ENCODE results near the gene TFAP2C.

TFAP2C gene

DNA sequence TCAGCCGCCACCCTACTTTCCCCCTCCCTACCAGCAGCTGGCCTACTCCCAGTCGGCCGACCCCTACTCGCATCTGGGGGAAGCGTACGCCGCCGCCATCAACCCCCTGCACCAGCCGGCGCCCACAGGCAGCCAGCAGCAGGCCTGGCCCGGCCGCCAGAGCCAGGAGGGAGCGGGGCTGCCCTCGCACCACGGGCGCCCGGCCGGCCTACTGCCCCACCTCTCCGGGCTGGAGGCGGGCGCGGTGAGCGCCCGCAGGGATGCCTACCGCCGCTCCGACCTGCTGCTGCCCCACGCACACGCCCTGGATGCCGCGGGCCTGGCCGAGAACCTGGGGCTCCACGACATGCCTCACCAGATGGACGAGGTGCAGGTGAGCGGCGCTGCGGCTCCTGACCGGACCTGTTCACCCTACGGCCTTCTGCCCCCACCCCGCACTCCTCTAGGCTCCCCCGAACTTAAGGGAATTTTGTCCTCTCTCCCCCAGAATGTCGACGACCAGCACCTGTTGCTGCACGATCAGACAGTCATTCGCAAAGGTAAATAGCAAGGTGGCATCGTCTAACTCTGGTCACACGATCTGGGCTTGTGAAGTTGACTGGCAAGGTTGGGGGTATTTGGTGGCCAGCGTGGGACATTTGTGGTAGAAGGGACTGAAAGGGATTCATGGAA is 2.3 kb downstream of the TFAP2C start:
- H3K36me3 ChIP-seq (ENCODE audit: insufficient read depth) = no peaks in the 10 kb centered on the region
- no peaks in the 10 kb centered on the region for H3K27me3 ChIP-seq (ENCODE audit: insufficient read depth, low read depth)
- no peak overlapping the region for H3K27ac ChIP-seq
- no peak overlapping the region for H3K9ac ChIP-seq
- H3K4me1 ChIP-seq (ENCODE audit: low read depth, poor library complexity, severe bottlenecking) = peaks cover 4% of the 10 kb centered on the region
- H2AFZ ChIP-seq (ENCODE audit: low read depth) = no peak overlapping the region
- TF ChIP-seq, protein P1, sequence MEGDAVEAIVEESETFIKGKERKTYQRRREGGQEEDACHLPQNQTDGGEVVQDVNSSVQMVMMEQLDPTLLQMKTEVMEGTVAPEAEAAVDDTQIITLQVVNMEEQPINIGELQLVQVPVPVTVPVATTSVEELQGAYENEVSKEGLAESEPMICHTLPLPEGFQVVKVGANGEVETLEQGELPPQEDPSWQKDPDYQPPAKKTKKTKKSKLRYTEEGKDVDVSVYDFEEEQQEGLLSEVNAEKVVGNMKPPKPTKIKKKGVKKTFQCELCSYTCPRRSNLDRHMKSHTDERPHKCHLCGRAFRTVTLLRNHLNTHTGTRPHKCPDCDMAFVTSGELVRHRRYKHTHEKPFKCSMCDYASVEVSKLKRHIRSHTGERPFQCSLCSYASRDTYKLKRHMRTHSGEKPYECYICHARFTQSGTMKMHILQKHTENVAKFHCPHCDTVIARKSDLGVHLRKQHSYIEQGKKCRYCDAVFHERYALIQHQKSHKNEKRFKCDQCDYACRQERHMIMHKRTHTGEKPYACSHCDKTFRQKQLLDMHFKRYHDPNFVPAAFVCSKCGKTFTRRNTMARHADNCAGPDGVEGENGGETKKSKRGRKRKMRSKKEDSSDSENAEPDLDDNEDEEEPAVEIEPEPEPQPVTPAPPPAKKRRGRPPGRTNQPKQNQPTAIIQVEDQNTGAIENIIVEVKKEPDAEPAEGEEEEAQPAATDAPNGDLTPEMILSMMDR (conservative IDR thresholded peaks at IDR 0.05; ENCODE audit: low read depth, low read length) = no peak
- no peak overlapping the region for H3K4me3 ChIP-seq (IDR thresholded peaks at IDR 0.05; ENCODE audit: insufficient read depth, low read depth, low read length)
- H4K20me1 ChIP-seq (ENCODE audit: insufficient read depth) = no peaks in the 10 kb centered on the region
- H3K79me2 ChIP-seq (ENCODE audit: insufficient read depth, low read depth) = no peaks in the 10 kb centered on the region
- H3K4me2 ChIP-seq = no peak overlapping the region

DNA sequence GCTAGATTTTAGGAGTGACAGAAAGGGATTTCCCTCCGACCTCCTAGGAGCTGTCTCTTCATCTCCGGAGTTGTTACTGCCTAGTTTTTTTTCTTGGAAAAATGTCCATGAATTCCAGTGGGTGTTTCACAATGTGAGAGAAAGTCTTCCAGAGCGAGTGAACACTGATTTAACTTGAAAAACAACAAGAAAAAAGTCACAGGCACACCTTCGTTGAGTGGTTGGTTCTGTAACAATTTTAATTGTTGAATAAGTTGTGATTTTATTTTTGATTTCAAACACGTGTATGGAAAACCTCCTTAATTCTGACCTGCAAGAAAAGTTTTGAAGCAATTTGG is 2.9 kb downstream of the TFAP2C start:
- Histone ChIP-seq H3K36me3 (ENCODE audit: insufficient read depth) (no peaks in the 10 kb centered on the region), H4K20me1 (ENCODE audit: insufficient read depth) (no peaks in the 10 kb centered on the region), H3K9ac (no peak overlapping the region), H3K4me3 (IDR thresholded peaks at IDR 0.05; ENCODE audit: insufficient read depth, low read depth, low read length) (no peak overlapping the region), H3K4me1 (ENCODE audit: low read depth, poor library complexity, severe bottlenecking) (peaks cover 4% of the 10 kb centered on the region), H3K79me2 (ENCODE audit: insufficient read depth, low read depth) (no peaks in the 10 kb centered on the region), H3K27ac (no peak overlapping the region), H2AFZ (ENCODE audit: low read depth) (no peak overlapping the region), H3K4me2 (no peak overlapping the region), H3K27me3 (ENCODE audit: insufficient read depth, low read depth) (no peaks in the 10 kb centered on the region)
- TF ChIP-seq, protein P1 (conservative IDR thresholded peaks at IDR 0.05; ENCODE audit: low read depth, low read length) = no peak

DNA sequence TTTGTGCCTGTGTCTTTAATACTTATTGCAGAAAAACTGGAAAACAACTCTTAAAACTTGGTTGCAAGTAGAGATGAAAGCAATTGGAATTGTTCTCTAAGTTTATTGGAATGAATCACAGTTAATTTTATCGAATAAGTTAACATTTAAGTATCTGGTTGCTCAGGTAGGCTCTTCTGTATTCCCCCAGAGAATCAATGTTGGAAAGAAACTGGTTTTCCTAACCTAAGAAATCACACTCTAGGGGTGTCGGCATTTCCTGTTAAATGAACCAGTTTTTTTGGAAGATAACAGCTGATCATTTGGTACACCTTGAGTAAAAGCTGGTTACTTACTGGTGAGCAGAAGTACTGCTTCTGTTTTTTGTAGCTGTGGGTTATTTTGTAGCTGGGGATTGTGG is 5.2 kb downstream of the TFAP2C start:
- no peaks in the 10 kb centered on the region for H3K4me1 ChIP-seq (ENCODE audit: low read depth, poor library complexity, severe bottlenecking)
- H3K9ac ChIP-seq = no peak overlapping the region
- H3K4me2 ChIP-seq = no peak overlapping the region
- TF ChIP-seq, protein P1 (conservative IDR thresholded peaks at IDR 0.05; ENCODE audit: low read depth, low read length) = no peak
- H3K36me3 ChIP-seq (ENCODE audit: insufficient read depth) = no peaks in the 10 kb centered on the region
- H2AFZ ChIP-seq (ENCODE audit: low read depth) = no peak overlapping the region
- no peak overlapping the region for H3K27ac ChIP-seq
- H3K27me3 ChIP-seq (ENCODE audit: insufficient read depth, low read depth) = no peaks in the 10 kb centered on the region
- no peaks in the 10 kb centered on the region for H4K20me1 ChIP-seq (ENCODE audit: insufficient read depth)
- H3K4me3 ChIP-seq (IDR thresholded peaks at IDR 0.05; ENCODE audit: insufficient read depth, low read depth, low read length) = no peak overlapping the region
- no peaks in the 10 kb centered on the region for H3K79me2 ChIP-seq (ENCODE audit: insufficient read depth, low read depth)

DNA sequence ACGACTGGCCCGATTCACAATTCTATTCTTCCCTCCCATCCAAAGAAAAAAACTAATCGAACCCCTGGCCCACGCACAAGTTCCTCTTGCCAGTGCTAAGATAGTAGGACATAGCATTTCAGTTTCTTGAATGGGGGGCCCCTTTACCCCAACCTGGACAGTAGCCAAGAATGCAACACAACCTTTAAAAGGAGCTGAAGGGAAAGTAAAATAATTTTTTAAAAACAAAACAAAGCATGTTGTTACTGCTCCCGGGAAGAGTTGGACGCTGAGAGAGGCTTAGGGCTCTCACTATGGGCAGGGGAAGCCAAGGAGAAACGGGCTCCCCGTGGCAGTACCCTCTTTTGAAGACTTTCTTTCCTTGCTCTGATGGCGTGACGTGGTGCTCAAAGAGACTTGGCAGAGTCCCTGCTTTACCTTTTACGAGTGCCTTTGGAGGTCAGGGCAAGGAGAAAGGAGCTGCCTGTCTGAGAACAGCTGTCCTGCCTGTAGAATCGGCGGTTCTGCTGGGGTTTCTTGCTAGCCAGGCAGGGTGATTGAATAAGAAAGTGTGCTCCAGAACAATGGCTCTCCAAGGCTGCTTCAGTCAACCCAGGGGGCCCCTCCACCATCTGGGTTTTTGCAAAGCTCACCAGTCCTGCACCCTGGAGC is 5.8 kb downstream of the TFAP2C start:
- Histone ChIP-seq H3K4me3 (IDR thresholded peaks at IDR 0.05; ENCODE audit: insufficient read depth, low read depth, low read length) (no peak overlapping the region), H3K36me3 (ENCODE audit: insufficient read depth) (no peaks in the 10 kb centered on the region), H3K27me3 (ENCODE audit: insufficient read depth, low read depth) (no peaks in the 10 kb centered on the region), H3K27ac (no peak overlapping the region), H3K4me2 (no peak overlapping the region), H2AFZ (ENCODE audit: low read depth) (no peak overlapping the region), H3K4me1 (ENCODE audit: low read depth, poor library complexity, severe bottlenecking) (no peaks in the 10 kb centered on the region), H4K20me1 (ENCODE audit: insufficient read depth) (no peaks in the 10 kb centered on the region), H3K9ac (no peak overlapping the region), H3K79me2 (ENCODE audit: insufficient read depth, low read depth) (no peaks in the 10 kb centered on the region)
- TF ChIP-seq, protein P1 (conservative IDR thresholded peaks at IDR 0.05; ENCODE audit: low read depth, low read length) = no peak

All from KMS-11 (cell line).